Keratinocyte (primary cell): Measurements from ENCODE around the gene GPC5. TPM values are rescaled to one million over a fixed set of nuclear protein-coding genes. Genes with fewer than 3 reads are reported as not detected.

Source experiments
- DNase-seq: peaks from one replicate; pipeline ENCODE4 v3.0.0-alpha.2; 2011; ENCODE audit warnings: low read depth, missing footprints, low spot score
- FAIRE-seq: peaks from 2 replicates; lab custom pipeline; 2011; peaks lifted over from hg19 to GRCh38; lab: Jason Lieb, UNC
- H2AFZ ChIP-seq: 2 replicates; pipeline ENCODE4 v1.6.0; 2012; ENCODE audit warnings: low read length, control low read depth, inconsistent platforms; ENCODE audit not compliant: control insufficient read depth
- H3K27ac ChIP-seq: 2 replicates; pipeline ENCODE4 v1.5.1; 2011; ENCODE audit warnings: low read length; ENCODE audit not compliant: control insufficient read depth, insufficient read depth
- H3K27me3 ChIP-seq: 3 replicates; pipeline ENCODE4 v1.6.0; 2011; ENCODE audit warnings: low read length; ENCODE audit not compliant: control insufficient read depth, insufficient read depth; ENCODE audit errors: extremely low read depth
- H3K36me3 ChIP-seq, 2 experiments: 2 replicates in 1 of 2; 3 replicates in 1 of 2; pipeline ENCODE4 v1.5.1; 2011; ENCODE audit warnings: low read length in 2 of 2, mild to moderate bottlenecking in 1 of 2; ENCODE audit not compliant: control insufficient read depth in 2 of 2, insufficient read depth in 2 of 2; ENCODE audit errors: extremely low read depth in 1 of 2
- H3K4me1 ChIP-seq: 3 replicates; pipeline ENCODE4 v1.5.1; 2011; ENCODE audit warnings: low read length; ENCODE audit not compliant: control insufficient read depth, insufficient read depth; ENCODE audit errors: extremely low read depth
- H3K4me2 ChIP-seq: 3 replicates; pipeline ENCODE4 v1.6.0; 2011; ENCODE audit warnings: low read depth, low read length; ENCODE audit not compliant: control insufficient read depth, insufficient read depth; ENCODE audit errors: extremely low read depth
- H3K4me3 ChIP-seq, 3 experiments: fragments of 200-600 bp in 1 of 3; sonication (generic) in 1 of 3; 2 replicates in 2 of 3; 3 replicates in 1 of 3; pipeline ENCODE4 v1.5.1; 2011 to 2016; ENCODE audit warnings: low read length in 3 of 3, mild to moderate bottlenecking in 3 of 3, control low read depth in 2 of 3, inconsistent platforms in 1 of 3, low read depth in 1 of 3, mixed read lengths in 1 of 3, mixed run types in 1 of 3, moderate library complexity in 1 of 3; ENCODE audit not compliant: control insufficient read depth in 2 of 3, insufficient read depth in 2 of 3; ENCODE audit errors: extremely low read depth in 1 of 3
- H3K79me2 ChIP-seq: 2 replicates; pipeline ENCODE4 v1.6.0; 2012; ENCODE audit warnings: low read length; ENCODE audit not compliant: control insufficient read depth, insufficient read depth
- H3K9ac ChIP-seq: 3 replicates; pipeline ENCODE4 v1.6.0; 2011; ENCODE audit warnings: low read length; ENCODE audit not compliant: control insufficient read depth, insufficient read depth; ENCODE audit errors: extremely low read depth
- H3K9me1 ChIP-seq: 3 replicates; pipeline ENCODE4 v1.6.0; 2011; ENCODE audit warnings: low read length; ENCODE audit not compliant: control insufficient read depth, insufficient read depth; ENCODE audit errors: extremely low read depth
- H3K9me3 ChIP-seq: 2 replicates; pipeline ENCODE4 v1.5.1; 2012; ENCODE audit warnings: low read depth, low read length; ENCODE audit not compliant: control insufficient read depth
- H4K20me1 ChIP-seq: 3 replicates; pipeline ENCODE4 v1.6.0; 2011; ENCODE audit warnings: low read length; ENCODE audit not compliant: control insufficient read depth, insufficient read depth; ENCODE audit errors: extremely low read depth
- CTCF ChIP-seq, 3 experiments: IDR thresholded peaks in 1 of 3; conservative IDR thresholded peaks in 1 of 3; optimal IDR thresholded peaks in 1 of 3; 2 replicates in 2 of 3; 3 replicates in 1 of 3; pipeline versions ENCODE3 to v1.5.1; 2011; ENCODE audit warnings: low read length in 3 of 3, mild to moderate bottlenecking in 3 of 3, moderate library complexity in 2 of 3, control low read depth in 1 of 3, inconsistent platforms in 1 of 3; ENCODE audit not compliant: insufficient read depth in 2 of 3; ENCODE audit errors: extremely low read depth in 1 of 3
- EZH2 ChIP-seq: IDR thresholded peaks from one replicate; pipeline ENCODE4 v1.6.1; 2012; ENCODE audit warnings: inconsistent platforms, mild to moderate bottlenecking, low read length, moderate library complexity
- dilution Hi-C: fragments of 300-500 bp; cut with MboI; formaldehyde crosslinking; loops from one replicate; pipeline ENCODE4 v1.7.0; 2020; ENCODE audit warnings: low sequenced_read_pairs; ENCODE audit not compliant: extremely low pct_ligation_motif_present
- polyA plus RNA-seq, 5 experiments: library from polyadenylated mRNA; depleted of rRNA in 3 of 5; stranded (reverse) in 3 of 5; stranded (forward) in 1 of 5; unstranded in 1 of 5; fragments of >200 nt; gene quantifications; 1 replicate in 1 of 5; 2 replicates in 3 of 5; 3 replicates in 1 of 5; pipeline versions ENCODE4 v1.2.1 to v1.2.3, GENCODE V29; 2011 to 2012; ENCODE audit warnings: missing spikeins in 2 of 5, low read depth in 1 of 5, low replicate concordance in 1 of 5

Gene GPC5
- polyA plus RNA-seq, 1 donor (not counting 4 experiments of a cell fraction or from before 2014, with no cell fraction given): 0.10 TPM

DNA sequence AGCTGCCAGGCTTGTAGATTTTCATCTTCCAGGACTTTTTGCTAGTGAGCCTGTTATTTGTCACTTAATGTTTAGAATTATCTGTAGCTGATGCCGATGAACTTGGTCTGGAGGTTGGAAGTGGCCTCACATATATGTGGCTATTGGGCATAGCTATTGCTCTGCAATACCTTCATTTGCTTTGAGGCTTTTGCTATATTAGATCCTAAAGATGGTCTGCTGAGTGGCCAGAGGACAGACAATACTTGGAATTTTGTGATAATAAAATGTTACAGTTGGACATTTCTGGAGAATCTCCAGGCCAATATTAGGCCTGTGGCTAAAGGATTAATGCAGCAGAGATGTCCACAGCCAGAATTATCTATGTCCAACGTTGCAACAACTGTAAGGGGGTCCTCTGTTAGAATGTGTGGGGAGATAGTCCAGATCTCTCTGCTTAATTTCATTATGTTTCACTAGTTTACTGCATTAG is 222.3 kb downstream of the GPC5 start:
- no peak overlapping the region for H3K4me3 ChIP-seq
- H3K4me1 ChIP-seq: no peaks in the 10 kb centered on the region
- no peaks in the 10 kb centered on the region for H3K27me3 ChIP-seq
- H3K9ac ChIP-seq: no peak overlapping the region
- TF ChIP-seq CTCF (optimal IDR thresholded peaks at IDR 0.05 in 1 of 3, IDR thresholded peaks at IDR 0.05 in 1 of 3, conservative IDR thresholded peaks at IDR 0.05 in 1 of 3; ENCODE audit: extremely low read depth in 1 of 3, insufficient read depth in 2 of 3, low read length in 3 of 3) (no peak), EZH2 (no peak)
- H3K9me3 ChIP-seq: no peaks in the 10 kb centered on the region
- H3K4me2 ChIP-seq: no peak overlapping the region
- H3K27ac ChIP-seq: no peak overlapping the region
- dilution Hi-C loops: no loop called here
- FAIRE-seq: no peak
- no peaks in the 10 kb centered on the region for H4K20me1 ChIP-seq
- DNase-seq: no peak
- no peak overlapping the region for H2AFZ ChIP-seq
- H3K36me3 ChIP-seq: no peaks in the 10 kb centered on the region
- no peaks in the 10 kb centered on the region for H3K79me2 ChIP-seq
- H3K9me1 ChIP-seq: no peaks in the 10 kb centered on the region

GRCh38 chr13:91621161-91621560 is 222.7 kb downstream of the GPC5 start:
- Histone ChIP-seq H3K36me3 (no peaks in the 10 kb centered on the region), H3K4me3 (no peak overlapping the region), H3K27ac (no peak overlapping the region), H3K4me2 (no peak overlapping the region), H3K27me3 (no peaks in the 10 kb centered on the region), H3K9ac (no peak overlapping the region), H3K4me1 (no peaks in the 10 kb centered on the region), H3K9me1 (no peaks in the 10 kb centered on the region), H2AFZ (no peak overlapping the region), H3K79me2 (no peaks in the 10 kb centered on the region), H3K9me3 (no peaks in the 10 kb centered on the region), H4K20me1 (no peaks in the 10 kb centered on the region)
- DNase-seq (no peak), FAIRE-seq (no peak)
- no peak for TF ChIP-seq CTCF (optimal IDR thresholded peaks at IDR 0.05 in 1 of 3, IDR thresholded peaks at IDR 0.05 in 1 of 3, conservative IDR thresholded peaks at IDR 0.05 in 1 of 3; ENCODE audit: extremely low read depth in 1 of 3, insufficient read depth in 2 of 3, low read length in 3 of 3)
- no peak for TF ChIP-seq EZH2
- dilution Hi-C loops: no loop called here
